Central memory CD8-positive, alpha-beta T cell (primary cell): ENCODE results near the gene AVP.
A peak's percentile ranks its signal among the peaks of the same experiment; 100 is the strongest.
"Not testable (repeated sequence)": the region's sequence is repeated elsewhere in the genome, so short reads cannot be mapped to it uniquely, and the experiment has no call there.

Experiments used
- ATAC-seq: fragments of 150-1000 bp; cut with Tn5 transposase; replicated peaks from 2 replicates; pipeline ENCODE4 v1.10.0; 2022; ENCODE audit warnings: mild to moderate bottlenecking, moderate FRiP score, moderate number of reproducible peaks; ENCODE audit not compliant: poor library complexity, severe bottlenecking; ENCODE audit errors: extremely low read depth
- DNase-seq, 2 donors: peaks; one replicate each; pipeline ENCODE4 v3.0.0; 2021; ENCODE audit warnings: low spot score in 2 of 2
- H3K27ac Mint-ChIP-seq: one replicate; pipeline ENCODE4 v1.8.0; 2022; ENCODE audit warnings: low read depth, mild to moderate bottlenecking, moderate library complexity, mixed read lengths
- H3K27me3 Mint-ChIP-seq: one replicate; pipeline ENCODE4 v1.8.0; 2022; ENCODE audit warnings: mixed read lengths
- H3K36me3 Mint-ChIP-seq: one replicate; pipeline ENCODE4 v1.8.0; 2022; ENCODE audit warnings: mild to moderate bottlenecking, moderate library complexity, mixed read lengths; ENCODE audit not compliant: insufficient read depth
- H3K4me1 Mint-ChIP-seq: one replicate; pipeline ENCODE4 v1.8.0; 2022; ENCODE audit warnings: mixed read lengths
- H3K4me3 Mint-ChIP-seq: one replicate; pipeline ENCODE4 v1.8.0; 2022; ENCODE audit warnings: mild to moderate bottlenecking, moderate library complexity, mixed read lengths
- H3K9me3 Mint-ChIP-seq: one replicate; pipeline ENCODE4 v1.8.0; 2022; ENCODE audit warnings: mixed read lengths

The AVP gene

GRCh38 chr20:3084283-3084985 is at the start of gene AVP:
Gene AVP, minus strand, starts transcription at chr20:3084724. Its CDS starts 50 bp downstream, at chr20:3084674.
- no peaks in the 10 kb centered on the region for H3K36me3 Mint-ChIP-seq
- ATAC-seq: no peak
- no peaks in the 10 kb centered on the region for H3K9me3 Mint-ChIP-seq
- peaks cover 68% of the 10 kb centered on the region for H3K27me3 Mint-ChIP-seq
- H3K27ac Mint-ChIP-seq: no peak within 1 kb of the TSS
- H3K4me1 Mint-ChIP-seq: peaks cover 12% of the 10 kb centered on the region
- H3K4me3 Mint-ChIP-seq: peak within 1 kb of the TSS; percentile 47
- no peak for DNase-seq

- H3K27me3 Mint-ChIP-seq: no peaks in the 10 kb centered on the region
- H3K36me3 Mint-ChIP-seq: peaks cover 1% of the 10 kb centered on the region
- no peaks in the 10 kb centered on the region for H3K9me3 Mint-ChIP-seq
- no peak for ATAC-seq
- DNase-seq: no peak
- H3K4me3 Mint-ChIP-seq: no peak overlapping the region
- H3K4me1 Mint-ChIP-seq: peaks cover 10% of the 10 kb centered on the region
- no peak overlapping the region for H3K27ac Mint-ChIP-seq
Observed at GRCh38 chr20:3134151-3134550, 49.6 kb upstream of the AVP start.

- Mint-ChIP-seq H3K36me3 (peaks cover 1% of the 10 kb centered on the region), H3K27me3 (no peaks in the 10 kb centered on the region), H3K27ac (no peak overlapping the region), H3K4me3 (no peak overlapping the region), H3K4me1 (peaks cover 9% of the 10 kb centered on the region), H3K9me3 (no peaks in the 10 kb centered on the region)
- no peak for DNase-seq
- ATAC-seq: no peak
Observed at GRCh38 chr20:3133155-3133554, 48.6 kb upstream of the AVP start.

GRCh38 chr20:3130051-3130600 is 45.6 kb upstream of the AVP start:
- ATAC-seq: no peak

GRCh38 chr20:3129094-3129493 is 44.6 kb upstream of the AVP start:
- Mint-ChIP-seq H3K9me3 (no peaks in the 10 kb centered on the region), H3K4me3 (no peak overlapping the region), H3K36me3 (peaks cover 4% of the 10 kb centered on the region), H3K4me1 (peaks cover 8% of the 10 kb centered on the region), H3K27ac (no peak overlapping the region), H3K27me3 (no peaks in the 10 kb centered on the region)
- DNase-seq (no peak), ATAC-seq (no peak)

More at GRCh38 chr20:3130051-3130600, 45.6 kb upstream of the AVP start:
- H3K27me3 Mint-ChIP-seq: no peaks in the 10 kb centered on the region
- no peak overlapping the region for H3K4me3 Mint-ChIP-seq
- no peaks in the 10 kb centered on the region for H3K9me3 Mint-ChIP-seq
- H3K27ac Mint-ChIP-seq: no peak overlapping the region
- peaks cover 8% of the 10 kb centered on the region for H3K4me1 Mint-ChIP-seq
- no peak for DNase-seq
- H3K36me3 Mint-ChIP-seq: peaks cover 3% of the 10 kb centered on the region

- no peak overlapping the region for H3K27ac Mint-ChIP-seq
- H3K27me3 Mint-ChIP-seq: no peaks in the 10 kb centered on the region
- H3K4me3 Mint-ChIP-seq: no peak overlapping the region
- no peaks in the 10 kb centered on the region for H3K9me3 Mint-ChIP-seq
- peaks cover 11% of the 10 kb centered on the region for H3K4me1 Mint-ChIP-seq
- ATAC-seq (no peak), DNase-seq (no peak)
- H3K36me3 Mint-ChIP-seq: peaks cover 6% of the 10 kb centered on the region
Observed at GRCh38 chr20:3128275-3128984, 43.9 kb upstream of the AVP start.

GRCh38 chr20:3126527-3126859 is 42.0 kb upstream of the AVP start:
- ATAC-seq: no peak
- Mint-ChIP-seq H3K36me3 (peaks cover 6% of the 10 kb centered on the region), H3K4me3 (no peak overlapping the region), H3K27ac (no peak overlapping the region), H3K4me1 (peaks cover 23% of the 10 kb centered on the region), H3K9me3 (no peaks in the 10 kb centered on the region), H3K27me3 (no peaks in the 10 kb centered on the region)
- DNase-seq: no peak

GRCh38 chr20:3125776-3126526 is 41.4 kb upstream of the AVP start:
- not testable (repeated sequence) for H3K27ac Mint-ChIP-seq, H3K4me3 Mint-ChIP-seq, H3K36me3 Mint-ChIP-seq, ATAC-seq, DNase-seq, H3K9me3 Mint-ChIP-seq, H3K27me3 Mint-ChIP-seq
- peaks cover 28% of the 10 kb centered on the region for H3K4me1 Mint-ChIP-seq

- H3K27ac Mint-ChIP-seq, H3K27me3 Mint-ChIP-seq, DNase-seq, H3K9me3 Mint-ChIP-seq, H3K4me3 Mint-ChIP-seq, ATAC-seq: not testable (repeated sequence)
- peaks cover 31% of the 10 kb centered on the region for H3K4me1 Mint-ChIP-seq
- H3K36me3 Mint-ChIP-seq: peaks cover 11% of the 10 kb centered on the region
Observed at GRCh38 chr20:3124773-3125560, 40.4 kb upstream of the AVP start.

GRCh38 chr20:3124163-3124562 is 39.6 kb upstream of the AVP start:
- H3K36me3 Mint-ChIP-seq: peaks cover 11% of the 10 kb centered on the region
- not testable (repeated sequence) for H3K27me3 Mint-ChIP-seq, DNase-seq, H3K4me3 Mint-ChIP-seq, ATAC-seq, H3K27ac Mint-ChIP-seq, H3K9me3 Mint-ChIP-seq
- peaks cover 29% of the 10 kb centered on the region for H3K4me1 Mint-ChIP-seq

- Mint-ChIP-seq H3K27me3 (no peaks in the 10 kb centered on the region), H3K9me3 (no peaks in the 10 kb centered on the region), H3K4me3 (no peak overlapping the region), H3K27ac (peak overlapping the region; percentile 80), H3K4me1 (peaks cover 24% of the 10 kb centered on the region), H3K36me3 (peaks cover 11% of the 10 kb centered on the region)
- DNase-seq: no peak
- ATAC-seq: no peak
Observed at GRCh38 chr20:3123542-3123941, 39.0 kb upstream of the AVP start.
